Thyroid gland (tissue), 4 donors: ENCODE measurements around the gene DNAJB2.

Source experiments
- POLR2A ChIP-seq, 2 donors: fragments of 450-650 bp; IDR thresholded peaks; one replicate each; pipeline ENCODE4 v1.6.1; 2017; ENCODE audit warnings: antibody characterized with exemption in 2 of 2, mild to moderate bottlenecking in 2 of 2, moderate library complexity in 1 of 2
- TF ChIP-seq, protein P1 (sequence below), 6 experiments: fragments of 200-600 bp in 3 of 6; fragments of 450-650 bp in 3 of 6; sonication (generic) in 3 of 6; IDR thresholded peaks; one replicate each; pipeline ENCODE4 v1.5.1; 2016 to 2019; ENCODE audit warnings: antibody characterized with exemption in 6 of 6, mild to moderate bottlenecking in 2 of 6, inconsistent platforms in 1 of 6, moderate library complexity in 1 of 6

DNA sequence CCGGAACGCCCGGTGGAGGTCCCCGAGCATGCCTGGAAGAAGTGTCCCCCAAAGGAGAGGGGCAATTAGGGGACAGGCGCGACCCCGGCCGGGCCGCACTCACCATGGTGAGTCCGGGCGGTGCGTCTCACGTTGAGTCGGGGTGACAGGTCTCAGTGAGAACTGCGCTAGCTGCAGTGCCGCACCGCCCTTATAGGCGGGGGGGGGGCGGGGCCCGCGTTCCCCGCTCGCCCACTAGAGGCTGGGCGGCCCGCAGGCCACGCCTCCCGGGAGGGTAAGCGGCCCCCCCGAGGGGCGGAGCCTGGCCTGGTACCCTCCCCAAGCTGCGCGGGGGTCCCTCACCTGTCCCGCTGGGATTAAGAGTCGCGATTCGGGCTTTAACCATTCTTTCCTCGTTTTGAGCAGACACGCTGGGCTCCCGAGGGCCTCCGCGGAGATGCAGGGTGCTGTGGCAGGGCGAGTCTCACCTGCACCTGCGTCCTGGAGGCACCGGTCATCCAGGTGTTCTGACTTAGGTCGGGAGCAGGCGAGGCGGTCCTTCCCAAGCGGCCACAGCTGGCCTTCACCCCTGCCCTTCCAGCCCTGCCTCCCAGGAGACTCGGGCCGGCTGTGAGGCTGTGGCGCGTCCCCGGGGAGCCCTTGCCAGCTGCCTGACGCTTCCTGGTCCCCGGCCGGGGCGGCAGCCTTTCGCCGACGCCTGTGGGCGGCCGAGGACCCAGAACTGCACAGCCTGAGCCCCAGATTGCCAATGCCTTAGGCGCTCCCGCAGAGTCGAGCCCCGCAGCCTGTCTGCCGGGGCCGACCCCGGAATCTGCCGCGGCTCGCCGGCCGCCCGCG is 25.2 kb upstream of the DNAJB2 start, which contains the start of gene TUBA4A:
- peak; percentile 48 to 97 for TF ChIP-seq POLR2A (IDR thresholded peaks at IDR 0.05)
- TF ChIP-seq, protein P1, sequence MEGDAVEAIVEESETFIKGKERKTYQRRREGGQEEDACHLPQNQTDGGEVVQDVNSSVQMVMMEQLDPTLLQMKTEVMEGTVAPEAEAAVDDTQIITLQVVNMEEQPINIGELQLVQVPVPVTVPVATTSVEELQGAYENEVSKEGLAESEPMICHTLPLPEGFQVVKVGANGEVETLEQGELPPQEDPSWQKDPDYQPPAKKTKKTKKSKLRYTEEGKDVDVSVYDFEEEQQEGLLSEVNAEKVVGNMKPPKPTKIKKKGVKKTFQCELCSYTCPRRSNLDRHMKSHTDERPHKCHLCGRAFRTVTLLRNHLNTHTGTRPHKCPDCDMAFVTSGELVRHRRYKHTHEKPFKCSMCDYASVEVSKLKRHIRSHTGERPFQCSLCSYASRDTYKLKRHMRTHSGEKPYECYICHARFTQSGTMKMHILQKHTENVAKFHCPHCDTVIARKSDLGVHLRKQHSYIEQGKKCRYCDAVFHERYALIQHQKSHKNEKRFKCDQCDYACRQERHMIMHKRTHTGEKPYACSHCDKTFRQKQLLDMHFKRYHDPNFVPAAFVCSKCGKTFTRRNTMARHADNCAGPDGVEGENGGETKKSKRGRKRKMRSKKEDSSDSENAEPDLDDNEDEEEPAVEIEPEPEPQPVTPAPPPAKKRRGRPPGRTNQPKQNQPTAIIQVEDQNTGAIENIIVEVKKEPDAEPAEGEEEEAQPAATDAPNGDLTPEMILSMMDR (IDR thresholded peaks at IDR 0.05): peak in 2 of 6 experiments; percentile 6 to 20
